Stimulated activated CD4-positive, alpha-beta T cell treated with anti-CD3 and anti-CD28 coated beads, TNF-alpha, amount 100 ng/mL, for 24 hours (primary cell): ENCODE data around the gene PRDM1.

Experiments used
- DNase-seq, 3 experiments: peaks; one replicate each; pipeline ENCODE4 v3.0.0-alpha.2; 2020; ENCODE audit warnings: low read depth in 3 of 3

Gene PRDM1

DNA sequence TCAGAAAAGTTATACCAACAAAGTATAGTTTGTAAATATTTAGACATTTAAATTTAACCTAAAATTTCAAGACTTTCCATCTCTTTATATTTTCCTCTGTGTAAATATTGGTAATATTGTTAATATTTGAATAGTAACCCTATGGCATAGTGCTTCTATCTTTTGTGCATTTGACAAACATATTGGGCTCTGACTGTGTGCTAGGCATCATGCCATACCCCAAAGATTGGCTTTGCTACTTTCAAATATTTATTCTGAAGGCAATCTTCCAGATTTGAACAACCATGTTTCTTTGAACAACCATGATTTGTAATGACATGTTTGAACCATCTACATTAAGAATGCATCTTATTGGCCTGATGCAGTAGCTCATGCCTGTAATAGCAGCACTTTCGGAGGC is 15.5 kb upstream of the PRDM1 start:
- DNase-seq: no peak

DNA sequence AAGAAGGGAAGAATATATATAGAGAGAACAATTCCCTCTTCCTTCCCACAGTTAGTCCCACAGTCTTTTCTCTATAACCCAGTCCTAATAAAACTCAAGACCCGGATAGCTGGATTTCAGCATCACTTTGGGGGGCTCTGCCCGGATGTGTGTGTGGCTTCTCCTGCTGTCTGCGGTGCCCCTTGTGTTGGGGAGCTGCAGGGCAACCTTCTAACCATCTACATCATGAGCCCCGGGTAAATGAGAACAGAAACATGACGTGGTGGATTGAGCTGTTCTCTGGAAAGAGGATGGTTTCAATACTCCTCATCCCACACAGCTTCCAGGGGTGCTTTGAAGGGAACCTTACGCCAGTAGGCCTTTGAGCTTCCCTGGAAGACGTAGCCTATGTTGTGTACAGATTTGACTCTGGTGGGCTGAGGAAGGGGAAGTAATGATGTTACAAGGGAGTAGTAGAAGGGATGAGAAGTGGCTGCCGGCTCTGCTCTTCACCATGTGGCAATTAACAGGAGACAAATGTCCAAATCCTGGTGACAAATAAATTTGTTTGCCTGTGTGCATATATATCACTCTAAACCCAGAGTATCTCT is 13.5 kb upstream of the PRDM1 start:
- no peak for DNase-seq

DNA sequence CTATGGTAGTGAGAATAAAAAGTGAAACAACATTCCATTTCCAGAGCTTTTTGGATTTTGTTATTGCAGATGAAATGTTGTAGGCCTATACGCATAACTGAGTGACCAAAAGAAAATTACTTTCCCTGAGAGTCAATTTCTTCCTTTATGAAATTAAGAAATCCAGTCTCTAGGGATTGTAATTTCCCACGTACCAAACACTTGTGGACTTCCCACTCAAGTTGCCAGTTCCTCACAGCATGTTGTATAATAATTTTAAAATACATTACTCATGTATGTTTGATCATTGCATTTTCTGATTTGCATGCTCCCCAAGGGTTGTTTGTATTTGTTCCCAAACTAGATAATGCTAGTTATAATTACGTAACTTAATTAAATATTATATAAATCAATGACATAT is 12.0 kb upstream of the PRDM1 start:
- no peak for DNase-seq

DNA sequence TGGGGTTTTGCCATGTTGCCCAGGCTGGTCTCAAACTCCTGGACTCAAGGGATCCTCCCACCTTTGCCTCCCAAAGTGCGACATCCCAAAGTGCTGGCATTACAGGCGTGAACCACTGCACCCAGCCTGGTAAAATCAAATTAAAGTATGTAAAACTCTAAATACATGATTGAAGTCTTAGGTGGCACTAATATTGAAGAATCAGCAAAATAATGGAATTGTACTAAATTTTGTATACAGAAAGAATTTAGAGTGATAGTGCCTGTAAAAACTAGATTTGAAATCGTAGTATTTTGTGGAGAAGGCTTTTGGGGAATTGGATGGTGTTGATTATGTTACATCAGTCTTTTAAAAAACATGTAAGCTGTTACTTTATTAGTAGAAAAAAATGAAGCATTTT is 10.0 kb upstream of the PRDM1 start:
- no peak for DNase-seq

DNA sequence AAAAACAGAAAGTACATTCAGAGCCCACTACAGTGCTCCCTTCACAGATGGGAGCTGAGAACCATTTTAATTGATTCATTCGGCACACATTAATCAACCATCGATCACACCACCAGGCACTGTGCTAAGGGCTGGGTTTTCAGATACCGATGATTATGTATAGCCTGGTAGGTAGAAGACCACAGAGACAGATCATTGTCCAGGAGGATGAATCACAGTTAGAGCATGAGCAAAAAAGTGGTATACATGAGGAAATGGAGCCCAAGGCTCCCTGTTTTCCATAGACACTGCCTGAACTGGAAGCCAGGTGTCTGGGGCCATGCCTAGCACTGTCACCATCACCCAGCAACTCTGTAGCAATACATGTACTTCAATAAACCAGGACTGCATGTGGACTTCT is 9.0 kb upstream of the PRDM1 start:
- DNase-seq: no peak

DNA sequence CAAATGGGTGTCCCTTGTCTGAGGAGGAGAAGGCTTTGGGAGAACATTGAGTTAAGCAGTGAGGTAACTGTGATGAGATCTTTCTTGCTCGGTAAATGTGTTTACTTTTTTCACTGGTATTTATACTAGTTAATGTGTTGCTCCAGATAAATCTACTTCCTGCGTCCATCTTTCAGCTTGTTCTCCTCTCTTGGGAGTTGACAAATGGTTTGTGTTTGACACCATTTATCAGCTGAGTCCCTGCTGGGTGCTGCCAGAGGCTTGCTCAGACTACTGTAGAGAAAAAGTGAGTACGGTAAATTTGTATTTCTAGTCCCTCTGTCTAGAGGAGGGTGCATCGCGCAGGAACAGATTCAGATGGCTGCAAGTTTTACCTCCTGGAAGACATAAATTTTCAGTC is 8.3 kb upstream of the PRDM1 start:
- no peak for DNase-seq

DNA sequence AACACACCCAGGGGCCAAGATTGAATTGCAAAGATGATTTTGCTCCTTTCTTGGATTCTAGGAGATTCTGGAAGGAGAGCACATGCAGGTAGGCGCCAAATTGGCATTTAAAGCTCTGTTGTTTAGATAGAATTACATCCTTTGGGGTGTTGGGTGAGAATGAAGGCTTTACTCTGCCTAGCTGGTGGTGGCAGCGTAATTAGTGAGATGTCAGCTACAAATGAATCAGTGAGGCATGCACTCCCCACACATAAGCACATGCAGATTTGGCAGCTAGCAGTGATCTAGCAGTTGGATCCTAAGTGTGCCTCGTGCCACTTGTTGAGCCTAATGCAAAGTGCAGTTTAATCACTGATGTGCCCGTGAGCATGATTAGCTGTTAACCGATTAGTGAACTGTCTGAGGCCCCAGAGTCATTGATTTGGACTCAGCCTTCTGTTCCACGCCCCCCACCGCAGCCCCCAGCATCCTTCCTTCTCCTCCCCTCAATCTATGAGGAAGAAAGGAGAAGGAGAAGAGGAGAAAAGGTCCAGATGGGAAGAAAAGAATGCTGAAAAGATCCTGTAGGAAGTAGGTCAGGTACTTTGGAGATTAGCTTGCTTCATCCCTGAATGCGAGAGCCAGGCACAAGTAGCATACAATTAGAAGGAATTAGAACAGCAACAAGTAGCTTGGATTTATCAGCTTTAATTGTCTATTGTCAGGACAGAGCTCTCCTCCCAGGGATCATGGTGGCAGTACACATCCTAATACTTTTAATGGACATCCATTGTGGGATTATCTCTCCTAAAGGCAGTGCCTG is 6.0 kb upstream of the PRDM1 start:
- DNase-seq: no peak

DNA sequence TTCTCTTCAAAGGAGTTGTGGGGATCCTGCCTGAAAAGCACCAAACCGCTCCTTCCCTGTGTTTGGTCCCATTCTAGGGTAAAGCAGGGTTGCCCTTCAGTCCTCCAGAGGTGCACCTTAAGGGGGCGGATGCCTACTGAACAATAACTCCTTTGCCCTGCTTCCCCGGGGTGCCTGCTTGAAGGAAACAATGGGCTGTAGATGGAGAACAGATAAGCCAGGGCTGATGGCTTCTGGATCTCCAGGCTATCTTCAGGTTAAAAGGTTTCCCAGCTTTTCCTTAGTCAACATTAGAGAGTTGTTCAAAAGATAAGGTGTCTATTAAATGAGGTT is 5.4 kb upstream of the PRDM1 start:
- DNase-seq: no peak

DNA sequence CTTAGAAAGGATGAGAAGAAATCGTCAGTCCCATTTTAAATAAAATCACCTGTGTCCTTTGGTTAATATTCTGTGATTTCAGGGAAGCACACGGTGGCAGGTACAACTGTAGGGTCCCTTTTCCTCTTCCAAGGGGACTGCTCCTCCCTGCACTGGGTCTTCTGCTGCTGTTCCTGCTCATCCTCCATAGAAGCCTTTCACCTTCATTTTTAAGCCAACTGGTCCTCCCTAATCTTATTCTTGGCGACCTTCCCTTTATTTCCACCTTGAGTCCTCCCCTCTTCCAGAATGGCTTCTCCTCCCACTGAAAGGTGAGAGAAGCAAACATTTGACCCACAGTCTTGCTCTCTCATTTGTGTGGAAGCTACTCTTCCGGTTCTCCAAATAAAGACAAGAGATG is 4.4 kb upstream of the PRDM1 start:
- DNase-seq: no peak

DNA sequence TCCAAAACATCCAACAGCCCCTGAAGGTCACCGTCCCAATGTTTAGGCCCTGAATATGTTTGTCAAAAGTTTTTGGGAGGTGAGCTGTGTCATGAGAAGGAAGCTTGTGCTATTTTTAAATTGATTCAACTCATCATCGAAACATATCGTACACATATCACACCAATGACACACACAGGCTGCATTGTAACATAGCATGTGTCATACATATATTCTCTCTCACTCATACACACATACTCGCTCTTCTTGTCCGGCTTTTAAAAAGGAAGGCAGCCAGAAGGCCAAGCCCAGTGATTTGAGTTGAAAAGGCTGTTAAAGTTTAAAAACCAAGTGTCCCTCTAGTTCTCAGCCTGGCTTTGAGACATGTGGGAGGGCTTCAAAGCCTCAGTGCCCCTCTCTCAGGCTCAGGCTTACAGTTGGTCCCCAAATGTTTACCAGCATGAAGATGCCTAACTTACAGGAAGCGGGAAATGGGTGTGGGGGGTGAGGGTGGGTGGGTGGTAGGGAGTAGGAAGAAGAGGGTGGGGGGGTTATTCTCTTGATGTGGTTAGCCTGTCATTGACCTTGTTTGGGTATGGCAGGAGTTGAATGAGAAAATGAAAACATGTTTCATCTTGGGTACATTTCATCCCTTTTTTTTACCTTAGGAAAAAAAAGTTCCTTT is 3.3 kb upstream of the PRDM1 start:
- DNase-seq: no peak

DNA sequence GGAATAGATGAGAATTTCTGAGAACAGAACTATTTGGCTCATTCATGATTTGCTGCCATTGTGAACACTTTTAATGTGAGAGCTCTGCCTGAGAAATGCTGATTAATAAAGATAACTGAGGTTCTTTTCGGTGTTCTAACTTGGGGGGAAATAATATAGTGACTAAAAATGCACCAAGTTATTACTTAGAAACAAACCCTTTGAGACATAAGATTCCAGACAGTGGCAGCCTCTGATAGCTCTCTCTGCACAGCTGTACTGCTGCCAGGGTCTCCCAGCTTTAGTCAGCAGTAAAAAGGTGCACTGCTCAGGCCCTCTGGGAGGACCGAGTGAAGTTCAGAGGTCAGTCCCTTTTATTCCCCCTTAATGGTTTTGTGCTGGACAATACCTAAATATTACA is 2.5 kb upstream of the PRDM1 start:
- no peak for DNase-seq

DNA sequence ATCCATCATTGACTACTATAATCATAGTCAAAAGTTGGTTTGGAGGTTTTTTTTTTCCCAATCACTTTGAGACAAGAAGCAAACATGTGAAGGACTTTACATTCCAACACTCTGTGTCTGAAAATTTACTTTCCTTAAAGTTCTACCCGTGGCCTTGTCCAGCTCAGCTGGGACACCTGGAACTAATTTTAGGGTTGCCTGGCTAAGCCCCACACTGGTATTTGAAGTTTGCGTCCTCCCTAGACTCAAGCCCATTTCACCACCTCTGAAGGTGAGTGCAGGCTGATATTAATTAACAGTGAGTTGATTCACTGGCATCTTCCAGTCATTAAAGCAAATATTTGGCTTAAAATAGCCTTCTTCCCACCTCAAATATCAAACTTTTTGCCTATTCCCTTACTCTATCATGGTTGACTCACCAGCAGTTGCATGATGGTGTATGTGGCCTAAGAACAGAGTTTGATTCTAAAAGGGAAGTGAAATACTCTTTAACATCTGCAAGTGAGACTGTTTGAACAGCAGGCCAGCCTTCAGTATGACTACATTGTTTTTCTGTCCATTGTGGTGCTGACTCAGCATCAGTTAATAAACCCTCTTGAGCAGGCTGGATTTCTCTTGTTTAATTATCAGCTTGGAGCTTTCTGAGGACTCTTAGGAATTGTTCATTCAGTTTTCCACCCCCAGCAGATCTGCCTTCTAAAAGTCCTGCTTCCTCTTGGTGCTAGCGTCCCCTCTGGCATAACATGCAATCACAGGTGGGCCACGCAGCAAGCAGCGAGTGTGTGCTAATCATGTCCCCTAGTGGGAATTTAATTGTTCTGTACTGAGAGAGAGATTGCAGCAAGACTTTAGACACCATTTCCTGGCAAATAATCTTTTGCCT is 1.8 kb upstream of the PRDM1 start:
- DNase-seq: no peak

DNA sequence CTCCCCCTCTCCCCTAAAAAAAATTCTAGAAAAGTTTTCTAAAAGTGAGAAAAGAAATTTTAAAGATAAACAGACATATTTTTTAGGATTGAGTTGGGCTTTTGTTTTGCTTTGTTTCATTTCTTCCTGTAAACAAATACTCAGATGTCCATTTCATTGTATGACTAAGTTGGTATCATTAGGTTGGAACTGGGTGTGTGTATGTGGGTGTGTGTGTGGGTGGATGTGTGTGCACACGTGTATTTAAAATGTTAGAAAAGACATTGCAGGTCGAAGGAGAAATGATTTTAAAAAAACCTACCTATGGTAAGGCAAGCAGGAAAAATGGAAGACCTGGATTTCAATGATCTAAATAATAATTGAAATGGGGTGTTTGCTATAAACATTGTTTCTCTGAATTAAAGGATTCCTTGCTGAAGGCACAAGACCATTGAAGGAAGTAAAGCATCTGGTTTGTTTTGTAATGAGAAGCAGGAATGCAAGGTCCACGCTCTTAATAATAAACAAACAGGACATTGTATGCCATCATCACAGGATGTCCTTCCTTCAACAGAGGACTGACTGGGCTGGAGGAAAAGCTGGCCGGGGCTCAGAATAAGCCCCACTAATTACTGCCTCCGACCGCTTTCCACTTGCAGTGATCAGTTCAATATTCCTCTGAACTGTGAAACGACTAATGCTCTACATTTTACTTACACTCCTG is 996 bp upstream of the PRDM1 start:
- DNase-seq: no peak

DNA sequence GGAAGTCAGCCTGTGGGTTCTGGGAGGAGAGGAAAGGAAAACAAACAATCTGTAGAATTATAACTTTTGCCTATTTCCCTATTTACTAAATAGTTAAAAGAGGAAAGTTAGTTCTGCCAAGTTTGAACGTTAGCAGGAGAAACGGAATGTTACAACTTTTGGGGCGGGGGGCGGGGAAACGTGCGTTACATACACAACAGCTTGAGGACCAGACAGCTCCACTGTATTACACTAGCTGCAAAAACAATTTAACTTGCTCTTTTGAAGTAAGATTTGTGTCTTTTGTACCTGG is 498 bp upstream of the PRDM1 start:
- DNase-seq: no peak

DNA sequence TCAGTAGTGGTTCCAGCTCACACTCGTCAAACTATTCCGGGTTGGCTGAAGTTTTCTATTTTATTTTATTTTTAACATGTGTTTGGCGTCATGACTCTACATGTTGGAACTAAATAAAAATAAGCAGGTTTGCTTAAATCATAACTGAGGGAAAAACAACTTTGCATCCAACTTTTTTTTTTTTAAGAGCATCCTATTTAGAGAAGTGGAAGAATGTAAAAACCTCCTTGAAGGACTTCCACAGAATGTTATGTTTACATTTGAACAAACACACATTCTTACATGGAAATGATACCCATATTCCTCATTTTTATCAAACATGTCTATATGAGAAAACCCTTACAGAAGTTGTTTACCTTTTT is 659 bp downstream of the PRDM1 start:
- DNase-seq: no peak

DNA sequence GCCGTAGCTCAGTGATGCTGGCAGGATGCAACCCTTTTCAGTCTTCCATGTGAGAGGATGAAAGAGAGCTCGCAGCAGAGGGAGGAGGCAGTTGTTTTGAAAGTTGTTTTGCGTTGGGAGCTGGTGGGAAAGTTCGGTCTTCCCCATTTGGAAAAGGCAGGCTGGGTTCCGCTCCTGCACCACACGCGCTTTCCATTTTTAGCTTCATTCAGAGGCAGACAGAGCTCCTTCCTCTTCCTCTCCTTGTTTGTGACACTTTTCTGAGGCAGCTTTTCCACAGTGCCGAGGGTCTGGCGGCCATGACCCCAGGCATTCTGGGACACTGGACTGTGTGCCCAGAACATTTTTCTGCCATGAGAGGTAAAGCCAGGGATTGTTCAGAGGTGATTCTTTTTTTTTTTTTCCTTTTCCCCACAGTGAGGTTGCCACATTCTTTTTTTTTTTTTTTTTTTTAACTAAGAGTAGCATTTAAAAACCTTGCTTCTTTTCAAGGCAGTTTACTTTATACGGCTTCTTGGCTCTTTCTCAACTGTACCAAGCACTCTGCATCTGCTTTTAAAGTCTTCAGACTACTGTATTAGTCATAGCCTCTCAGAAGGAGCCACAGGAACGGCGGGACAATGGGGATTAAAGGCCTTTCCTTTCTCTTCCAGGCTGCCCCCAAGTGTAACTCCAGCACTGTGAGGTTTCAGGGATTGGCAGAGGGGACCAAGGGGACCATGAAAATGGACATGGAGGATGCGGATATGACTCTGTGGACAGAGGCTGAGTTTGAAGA is 1.6 kb downstream of the PRDM1 start:
- DNase-seq: no peak

DNA sequence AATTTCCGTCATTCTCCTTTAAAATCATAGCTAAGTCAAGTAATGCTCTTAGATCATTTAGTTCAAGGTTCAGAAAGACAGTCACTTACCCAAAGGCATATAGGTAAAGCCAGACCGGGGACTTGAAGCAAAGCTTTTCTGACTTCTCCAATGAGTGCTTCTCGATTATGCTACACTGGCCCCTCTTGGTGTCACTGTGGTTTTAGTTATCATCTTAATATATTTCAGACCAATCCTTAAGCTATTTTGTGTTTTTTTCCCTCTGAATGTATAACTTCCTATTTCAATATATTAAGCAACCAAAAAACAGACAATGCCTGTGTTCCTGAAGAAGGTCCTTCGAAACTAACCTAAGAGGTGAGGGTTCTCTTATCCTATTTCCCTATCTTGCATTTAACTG is 3.9 kb downstream of the PRDM1 start:
- DNase-seq: no peak

DNA sequence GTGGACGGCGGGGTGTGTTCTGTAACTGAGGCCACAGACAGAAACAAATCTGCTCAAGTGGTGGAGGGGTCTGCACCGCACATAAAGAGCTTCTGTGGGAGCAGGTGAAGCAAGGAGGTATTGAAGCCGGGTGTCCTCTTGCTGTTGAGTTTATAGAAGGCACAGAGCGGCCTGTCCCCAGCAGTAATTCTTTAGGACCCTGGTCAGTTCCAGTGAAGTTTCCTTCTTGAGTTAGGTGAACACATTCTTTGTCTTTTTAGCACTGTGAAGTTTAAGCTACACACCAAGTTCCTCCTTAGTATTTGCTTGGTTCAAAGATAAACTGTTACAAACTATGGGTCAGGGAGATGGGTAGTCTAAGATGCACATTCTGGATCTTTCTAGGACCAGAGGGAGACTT is 6.1 kb downstream of the PRDM1 start:
- DNase-seq: no peak

DNA sequence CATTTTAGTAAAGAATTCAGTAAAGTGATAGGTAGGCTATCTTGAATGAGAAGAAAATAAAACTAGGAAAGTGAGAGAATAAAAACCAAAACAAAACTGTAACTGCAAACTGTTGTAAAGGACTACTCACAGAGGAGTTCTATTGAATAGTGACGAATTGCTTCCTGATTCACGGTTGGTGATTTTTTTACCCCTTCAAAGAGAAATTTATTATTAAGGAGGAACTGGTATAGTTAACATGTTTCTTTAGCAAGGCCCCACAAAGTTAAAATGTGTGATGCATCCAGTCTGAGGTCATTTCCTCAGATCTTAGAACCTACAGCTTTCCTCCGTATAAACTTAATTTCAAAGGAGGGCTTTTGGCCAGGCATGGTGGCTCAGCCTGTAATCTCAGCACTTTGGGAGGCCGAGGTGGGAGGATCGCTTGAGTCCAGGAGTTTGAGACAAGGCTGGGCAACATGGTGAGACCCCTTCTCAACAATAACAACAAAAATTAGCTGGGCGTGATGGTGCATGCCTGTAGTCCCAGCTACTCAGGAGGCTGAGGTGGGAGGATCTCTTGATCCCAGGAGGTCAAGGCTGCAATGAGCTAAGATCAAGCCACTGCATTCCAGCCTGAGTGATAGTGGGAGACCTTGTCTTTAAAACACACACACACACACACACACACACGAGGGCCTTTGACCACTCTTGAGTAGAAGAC is 8.3 kb downstream of the PRDM1 start:
- no peak for DNase-seq

DNA sequence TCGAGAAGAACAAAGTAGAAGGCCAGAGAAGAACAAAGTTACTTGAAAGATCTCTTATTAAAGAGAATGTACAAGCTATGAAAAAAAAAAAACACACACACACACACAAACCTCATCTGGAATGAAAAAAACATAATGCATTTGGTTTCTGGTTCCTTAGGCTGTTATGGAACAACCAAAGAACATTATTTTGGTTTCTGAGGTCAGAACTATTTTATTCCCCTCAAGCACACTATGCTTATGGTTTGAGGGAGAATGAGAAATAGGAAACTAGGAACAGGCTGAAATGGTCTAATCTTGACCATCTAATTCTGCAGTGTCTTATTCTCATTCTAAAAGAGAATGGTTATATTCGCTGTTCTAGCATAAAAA is 8.8 kb downstream of the PRDM1 start:
- DNase-seq: no peak
